Activated CD4-positive, alpha-beta T cell treated with anti-CD3 and anti-CD28 coated beads, Interleukin-2, amount 10 ng/mL, durations not matched to agents 7 days and 5 days (primary cell): ENCODE results near the gene VPS13C. TPM values are rescaled to one million over a fixed set of nuclear protein-coding genes. Genes with fewer than 3 reads are reported as not detected.

Source experiments
- CTCF ChIA-PET: fragments of 350-600 bp; sonication (Branson Sonifier 250); formaldehyde crosslinking; loops from one replicate; lab custom pipeline; 2021; ENCODE audit warnings: antibody characterized with exemption; lab: Charles Lee
- POLR2A ChIA-PET: fragments of 350-600 bp; sonication (Branson Sonifier 250); formaldehyde crosslinking; loops from one replicate; lab custom pipeline; 2021; ENCODE audit warnings: antibody characterized with exemption; lab: Charles Lee
- DNase-seq: peaks from one replicate; pipeline ENCODE4 v3.0.0-alpha.2; 2020
- H3K27ac Mint-ChIP-seq: one replicate; pipeline ENCODE4 v1.8.0; 2021; ENCODE audit warnings: mild to moderate bottlenecking, moderate library complexity, mixed read lengths
- H3K27me3 Mint-ChIP-seq: one replicate; pipeline ENCODE4 v1.8.0; 2021; ENCODE audit warnings: mixed read lengths
- H3K36me3 Mint-ChIP-seq: one replicate; pipeline ENCODE4 v1.8.0; 2021; ENCODE audit warnings: low read depth, mixed read lengths
- H3K4me1 Mint-ChIP-seq: one replicate; pipeline ENCODE4 v1.8.0; 2021; ENCODE audit warnings: mixed read lengths
- H3K4me3 Mint-ChIP-seq: one replicate; pipeline ENCODE4 v1.8.0; 2021; ENCODE audit warnings: mild to moderate bottlenecking, moderate library complexity, mixed read lengths
- H3K9me3 Mint-ChIP-seq: one replicate; pipeline ENCODE4 v1.8.0; 2021; ENCODE audit warnings: mixed read lengths
- total RNA-seq, 2 experiments: library from RNA; stranded (reverse); gene quantifications; one replicate each; pipeline ENCODE4 v1.2.3, GENCODE V29; 2021

VPS13C gene
- total RNA-seq, 2 experiments from 2014 or later, result 80.4 to 88.0 TPM

DNA sequence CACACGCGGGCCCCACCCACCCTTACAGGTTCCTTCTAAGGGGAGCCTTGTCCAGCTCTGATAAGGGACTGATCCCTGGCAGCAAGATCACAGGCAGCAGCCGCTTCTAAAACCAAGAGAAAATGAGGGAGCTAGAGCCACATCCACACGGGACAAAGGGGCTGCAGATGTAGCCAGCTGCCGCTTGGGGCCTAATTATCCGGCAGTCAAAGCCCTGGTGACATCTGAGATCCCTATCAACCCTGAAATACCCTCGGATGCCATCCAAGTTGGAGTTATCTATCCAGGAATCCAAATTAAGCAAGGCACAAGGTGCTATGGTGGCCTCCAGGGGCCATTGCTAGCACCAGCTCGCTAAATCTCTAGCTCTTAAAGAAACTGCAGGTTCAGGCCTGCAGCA, 248.3 kb downstream of the VPS13C start:
- ChIA-PET POLR2A (no interaction called here), CTCF (no interaction called here)
- Mint-ChIP-seq H3K4me1 (no peaks in the 10 kb centered on the region), H3K36me3 (no peaks in the 10 kb centered on the region), H3K9me3 (no peaks in the 10 kb centered on the region), H3K27ac (no peak overlapping the region), H3K4me3 (no peak overlapping the region), H3K27me3 (peaks cover 3% of the 10 kb centered on the region)
- no peak for DNase-seq

DNA sequence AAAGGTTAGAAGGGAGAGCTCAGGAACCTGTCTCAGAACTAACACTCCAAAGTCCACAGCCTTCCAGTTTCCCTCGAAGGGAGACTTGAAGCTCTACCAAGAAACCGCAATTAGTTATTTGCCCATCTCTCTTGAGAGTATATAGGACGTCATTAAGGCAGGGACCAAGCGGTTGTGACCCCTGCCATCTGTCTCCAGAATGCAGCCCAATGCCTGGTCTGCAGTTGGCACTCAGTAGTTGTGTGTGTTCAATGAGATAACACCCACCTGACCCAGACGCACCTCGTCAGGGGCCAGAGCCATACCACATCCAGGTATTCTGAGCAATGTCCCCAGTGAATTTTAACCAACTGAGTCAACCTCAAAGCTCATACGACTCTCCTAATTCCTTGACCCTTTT, 251.0 kb downstream of the VPS13C start:
- no peak overlapping the region for H3K27ac Mint-ChIP-seq
- no peaks in the 10 kb centered on the region for H3K36me3 Mint-ChIP-seq
- H3K9me3 Mint-ChIP-seq, result no peaks in the 10 kb centered on the region
- ChIA-PET POLR2A (no interaction called here), CTCF (interaction anchor here (0.6 kb wide), 1 partner anchor 368 kb away, joined by 4 read pairs; no protein-coding TSS in a partner anchor)
- peaks cover under 1% of the 10 kb centered on the region for H3K27me3 Mint-ChIP-seq
- H3K4me3 Mint-ChIP-seq, result no peak overlapping the region
- DNase-seq, result no peak
- no peaks in the 10 kb centered on the region for H3K4me1 Mint-ChIP-seq

DNA sequence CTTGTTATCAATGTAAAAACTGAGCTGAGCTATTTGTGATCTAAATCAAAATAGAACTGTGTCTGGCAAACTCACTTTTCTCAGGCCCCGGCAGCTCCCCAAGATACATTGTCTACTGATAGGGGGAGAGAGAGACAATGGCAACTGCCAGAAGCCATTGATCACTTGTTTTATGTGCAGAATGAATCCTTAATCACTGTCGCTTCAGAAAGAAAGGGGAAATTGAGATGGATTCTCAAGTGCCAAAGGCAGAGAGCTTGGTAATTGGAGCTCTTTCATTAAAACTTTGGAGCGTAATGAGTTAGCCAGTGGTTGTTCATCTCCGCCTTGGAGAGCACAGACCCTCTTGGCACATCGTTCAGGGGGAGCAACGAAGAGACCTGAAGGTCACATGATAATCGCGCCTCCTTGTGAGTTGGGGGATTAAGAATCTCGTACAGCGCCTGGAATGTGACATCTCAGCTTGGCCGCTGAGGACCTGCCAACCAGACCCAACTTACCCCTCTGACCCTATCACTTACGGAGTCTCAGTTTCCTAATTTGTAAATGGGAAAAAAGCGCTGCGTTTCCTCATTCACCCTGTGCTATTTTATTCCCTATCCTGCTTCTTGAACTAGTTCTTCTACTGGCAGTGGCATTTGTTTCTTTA, 252.8 kb downstream of the VPS13C start:
- no peak for DNase-seq
- H3K36me3 Mint-ChIP-seq, result no peaks in the 10 kb centered on the region
- no peaks in the 10 kb centered on the region for H3K27me3 Mint-ChIP-seq
- H3K9me3 Mint-ChIP-seq, result no peaks in the 10 kb centered on the region
- CTCF ChIA-PET, result no interaction called here
- no peaks in the 10 kb centered on the region for H3K4me1 Mint-ChIP-seq
- no peak overlapping the region for H3K27ac Mint-ChIP-seq
- no peak overlapping the region for H3K4me3 Mint-ChIP-seq
- POLR2A ChIA-PET, result no interaction called here

Other genes starting within 250 kb of the VPS13C start
- gene C2CD4A, start 6.5 kb upstream of the VPS13C start, total RNA-seq, result not detected
- gene C2CD4B, start 104.8 kb upstream of the VPS13C start, total RNA-seq, result not detected